SJSA1 (cell line): Measurements from ENCODE around the gene ZNF587B. TPM values are rescaled to one million over a fixed set of nuclear protein-coding genes. Genes with fewer than 3 reads are reported as not detected.
"Not testable (repeated sequence)": the region's sequence is repeated elsewhere in the genome, so short reads cannot be mapped to it uniquely, and the experiment has no call there.

ENCODE experiments used
- DNase-seq, 2 experiments: peaks; one replicate each; pipeline ENCODE4 v3.0.0-alpha.2; 2015 to 2020; ENCODE audit warnings: low spot score in 2 of 2, low read depth in 1 of 2
- H3K27ac ChIP-seq: fragments of 250-450 bp; sonication (Bioruptor Pico); 2 replicates; pipeline ENCODE4 v1.5.1; 2020; ENCODE audit warnings: mild to moderate bottlenecking, moderate library complexity
- H3K27me3 ChIP-seq: fragments of 250-450 bp; sonication (Bioruptor Pico); replicated peaks from 2 replicates; pipeline ENCODE4 v1.5.1; 2020; ENCODE audit warnings: mild to moderate bottlenecking, moderate library complexity
- H3K36me3 ChIP-seq: fragments of 250-450 bp; sonication (Bioruptor Pico); 2 replicates; pipeline ENCODE4 v1.5.1; 2020; ENCODE audit warnings: mild to moderate bottlenecking
- H3K4me1 ChIP-seq: fragments of 250-450 bp; sonication (Bioruptor Pico); replicated peaks from 2 replicates; pipeline ENCODE4 v1.6.1; 2021; ENCODE audit warnings: mild to moderate bottlenecking
- H3K4me3 ChIP-seq: fragments of 250-450 bp; sonication (Bioruptor Pico); 2 replicates; pipeline ENCODE4 v1.5.1; 2020; ENCODE audit warnings: mild to moderate bottlenecking
- H3K9me3 ChIP-seq: fragments of 250-450 bp; sonication (Bioruptor Pico); replicated peaks from 2 replicates; pipeline ENCODE4 v1.5.1; 2020; ENCODE audit warnings: mild to moderate bottlenecking
- total RNA-seq: library from RNA; depleted of rRNA; stranded (reverse); fragments of >200 nt; shearing (Covaris generic); gene quantifications from 2 replicates; pipeline ENCODE4 v1.2.3, GENCODE V29; 2014

ZNF587B gene
- total RNA-seq, 1 experiment from 2014 or later, result 13.6 TPM

DNA sequence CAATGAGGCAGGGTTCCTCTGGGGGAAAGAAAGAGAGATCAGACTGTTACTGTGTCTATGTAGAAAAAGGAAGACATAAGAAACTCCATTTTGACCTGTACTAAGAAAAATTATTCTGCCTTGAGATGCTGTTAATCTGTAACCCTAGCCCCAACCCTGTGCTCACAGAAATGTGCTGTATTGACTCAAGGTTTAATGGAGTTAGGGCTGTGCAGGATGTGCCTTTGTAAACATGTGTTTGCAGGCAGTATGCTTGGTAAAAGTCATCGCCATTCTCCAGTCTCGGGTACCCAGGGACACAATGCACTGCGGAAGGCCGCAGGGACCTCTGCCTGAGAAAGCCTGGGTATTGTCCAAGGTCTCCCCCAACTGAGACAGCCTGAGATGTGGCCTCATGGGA lies 6.5 kb upstream of the ZNF587B start:
- not testable (repeated sequence) for H3K4me3 ChIP-seq, H3K4me1 ChIP-seq, H3K27me3 ChIP-seq, H3K9me3 ChIP-seq, DNase-seq, H3K27ac ChIP-seq
- H3K36me3 ChIP-seq, result peaks cover 22% of the 10 kb centered on the region

- H3K4me3 ChIP-seq, result no peak overlapping the region
- H3K27me3 ChIP-seq, result no peaks in the 10 kb centered on the region
- no peak overlapping the region for H3K27ac ChIP-seq
- no peaks in the 10 kb centered on the region for H3K9me3 ChIP-seq
- no peak for DNase-seq
- peaks cover 21% of the 10 kb centered on the region for H3K36me3 ChIP-seq
- peaks cover 3% of the 10 kb centered on the region; the same call in 1 of the 2 replicates for H3K4me1 ChIP-seq
Measured at GRCh38 chr19:57825511-57825910, 4.6 kb upstream of the ZNF587B start.

DNA sequence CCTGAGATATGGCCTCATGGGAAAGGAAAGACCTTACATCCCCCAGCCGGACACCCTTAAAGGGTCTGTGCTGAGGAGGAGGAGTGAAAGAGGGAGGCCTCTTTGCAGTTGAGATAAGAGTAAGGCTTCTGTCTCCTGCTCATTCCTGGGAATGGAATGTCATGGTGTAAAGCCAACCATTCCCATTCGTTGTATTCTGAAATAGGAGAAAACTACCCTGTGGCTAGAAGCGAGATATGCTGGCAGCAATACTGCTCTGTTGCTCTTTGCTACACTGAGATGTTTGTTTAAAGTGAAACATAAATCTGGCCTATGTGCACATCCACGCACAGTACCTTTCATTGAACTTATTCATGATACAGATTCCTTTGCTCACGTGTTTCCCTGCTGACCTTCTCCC lies 783 bp upstream of the ZNF587B start:
- H3K27ac ChIP-seq, result no peak overlapping the region
- H3K9me3 ChIP-seq, result no peaks in the 10 kb centered on the region
- peaks cover 13% of the 10 kb centered on the region for H3K36me3 ChIP-seq
- H3K4me3 ChIP-seq, result no peak overlapping the region
- H3K27me3 ChIP-seq, result no peaks in the 10 kb centered on the region
- DNase-seq, result no peak
- H3K4me1 ChIP-seq, result no peaks in the 10 kb centered on the region

GRCh38 chr19:57836991-57837390 lies 6.9 kb downstream of the ZNF587B start:
- peaks cover 17% of the 10 kb centered on the region for H3K36me3 ChIP-seq
- not testable (repeated sequence) for DNase-seq, H3K27me3 ChIP-seq, H3K9me3 ChIP-seq, H3K4me3 ChIP-seq, H3K4me1 ChIP-seq, H3K27ac ChIP-seq

DNA sequence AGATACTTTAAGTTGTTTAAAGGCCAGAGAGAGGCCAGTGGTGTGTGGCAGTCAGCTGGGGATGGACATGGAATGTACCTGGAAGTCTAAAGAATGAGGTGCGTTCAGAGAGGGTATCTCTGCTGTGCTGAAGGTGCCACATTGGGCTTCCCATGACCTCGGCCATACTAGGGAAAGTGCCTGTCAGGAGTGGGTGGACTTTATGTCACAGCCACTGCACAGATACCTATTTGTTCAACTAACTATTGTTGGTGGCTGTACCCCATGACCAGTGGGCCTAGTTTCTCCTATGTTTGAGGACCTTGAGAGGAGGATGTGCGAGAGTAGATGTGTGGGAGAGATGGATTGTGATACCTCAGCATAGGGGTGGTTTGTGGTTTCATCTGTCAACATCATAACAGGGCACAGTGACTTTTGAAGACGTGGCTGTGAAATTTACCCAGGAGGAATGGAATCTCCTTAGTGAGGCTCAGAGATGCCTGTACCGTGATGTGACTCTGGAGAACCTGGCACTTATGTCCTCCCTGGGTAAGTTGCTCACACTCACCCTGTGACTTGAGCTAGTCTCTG lies 8.6 kb downstream of the ZNF587B start:
- peaks cover 30% of the 10 kb centered on the region for H3K36me3 ChIP-seq
- H3K27me3 ChIP-seq, H3K9me3 ChIP-seq, H3K4me1 ChIP-seq, H3K27ac ChIP-seq, DNase-seq, H3K4me3 ChIP-seq: not testable (repeated sequence)

DNA sequence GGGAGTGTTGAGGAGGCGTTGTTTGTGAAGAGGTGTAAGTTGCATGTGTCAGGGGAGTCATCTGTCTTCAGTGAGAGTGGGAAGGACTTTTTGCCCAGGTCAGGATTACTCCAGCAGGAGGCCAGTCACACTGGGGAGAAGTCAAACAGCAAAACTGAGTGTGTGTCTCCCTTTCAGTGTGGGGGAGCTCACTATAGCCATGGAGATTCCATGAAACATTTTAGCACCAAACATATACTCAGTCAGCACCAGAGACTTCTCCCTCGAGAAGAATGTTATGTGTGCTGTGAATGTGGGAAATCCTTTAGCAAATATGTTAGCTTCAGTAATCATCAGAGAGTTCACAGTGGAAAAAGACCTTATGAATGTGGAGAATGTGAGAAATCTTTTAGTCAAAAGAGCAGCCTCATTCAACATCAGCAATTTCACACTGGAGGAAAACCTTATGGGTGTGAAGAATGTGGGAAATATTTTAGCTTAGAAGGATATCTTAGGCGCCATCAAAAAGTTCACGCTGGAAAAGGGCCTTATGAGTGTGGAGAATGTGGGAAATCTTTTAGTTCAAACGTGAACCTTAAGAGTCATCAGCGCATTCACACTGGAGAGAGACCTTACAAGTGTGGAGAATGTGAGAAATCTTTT lies 11.1 kb downstream of the ZNF587B start:
- no peak overlapping the region for H3K27ac ChIP-seq
- no peak for DNase-seq
- peaks cover 49% of the 10 kb centered on the region for H3K36me3 ChIP-seq
- no peaks in the 10 kb centered on the region for H3K27me3 ChIP-seq
- H3K4me3 ChIP-seq, result no peak overlapping the region
- no peaks in the 10 kb centered on the region for H3K9me3 ChIP-seq
- no peaks in the 10 kb centered on the region for H3K4me1 ChIP-seq

- not testable (repeated sequence) for H3K9me3 ChIP-seq, H3K4me1 ChIP-seq, H3K27me3 ChIP-seq, H3K27ac ChIP-seq, DNase-seq, H3K4me3 ChIP-seq
- H3K36me3 ChIP-seq, result peaks cover 40% of the 10 kb centered on the region
Measured at GRCh38 chr19:57847164-57847563, 17.1 kb downstream of the ZNF587B start.

GRCh38 chr19:57849162-57849665 lies 19.1 kb downstream of the ZNF587B start:
- not testable (repeated sequence) for H3K4me1 ChIP-seq, H3K9me3 ChIP-seq, H3K27ac ChIP-seq, H3K27me3 ChIP-seq, DNase-seq
- H3K36me3 ChIP-seq, result peaks cover 39% of the 10 kb centered on the region
- peak overlapping the region; percentile 51 for H3K4me3 ChIP-seq

DNA sequence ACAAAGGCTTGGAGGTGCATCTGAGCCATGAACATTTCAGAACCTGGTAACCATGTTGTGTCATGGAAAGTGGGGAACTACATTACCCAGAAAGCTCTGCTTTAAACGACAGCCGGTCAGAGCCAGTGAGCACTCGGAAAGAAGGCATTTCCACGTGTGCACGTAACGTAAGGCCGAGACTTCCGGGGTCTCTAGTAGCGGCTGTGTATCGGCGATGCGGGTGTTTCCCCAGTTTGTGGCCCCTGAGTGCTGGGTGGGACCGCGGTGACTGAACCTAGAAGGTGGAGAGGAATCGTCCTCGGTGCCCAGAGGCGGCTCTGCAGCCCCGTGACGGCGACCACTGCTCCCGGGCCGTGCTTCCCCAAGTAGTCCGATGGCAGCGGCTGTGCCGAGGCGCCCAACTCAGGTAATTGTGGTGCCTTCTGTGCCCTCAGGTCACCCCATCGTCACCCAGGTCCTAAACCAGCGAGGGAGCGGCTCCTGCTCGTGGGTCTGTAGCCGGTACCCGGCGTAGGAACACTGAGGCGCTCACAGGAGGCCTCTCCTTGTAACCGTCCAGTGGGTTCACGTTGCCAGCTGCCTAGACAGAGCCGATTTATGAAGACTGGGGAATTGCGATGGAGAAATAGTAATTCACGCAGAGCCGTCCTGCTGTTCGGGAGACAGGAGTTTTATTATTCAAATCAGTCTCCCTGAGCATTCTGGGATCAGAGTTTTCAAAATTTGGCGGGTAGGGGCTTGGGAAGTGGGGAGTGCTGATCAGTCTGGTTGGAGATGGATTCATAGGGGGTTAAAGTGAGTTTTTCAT lies 19.8 kb downstream of the ZNF587B start, which contains the start of gene ZNF587:
ZNF587 (plus strand) TSS at position 194 of the 808 bp plus-strand sequence; CDS start at position 374, 180 bp downstream.
- Histone ChIP-seq H3K4me3 (peak within 1 kb of the TSS; percentile 51), H3K27ac (peak within 1 kb of the TSS; percentile 44), H3K36me3 (peaks cover 37% of the 10 kb centered on the region)
- not testable (repeated sequence) for H3K27me3 ChIP-seq, H3K4me1 ChIP-seq, H3K9me3 ChIP-seq
- DNase-seq, result peak; percentile 68 to 78

- Histone ChIP-seq H3K27ac (peak overlapping the region; percentile 44), H3K27me3 (no peaks in the 10 kb centered on the region), H3K36me3 (peaks cover 34% of the 10 kb centered on the region), H3K9me3 (no peaks in the 10 kb centered on the region), H3K4me1 (peaks cover 4% of the 10 kb centered on the region; the same call in 1 of the 2 replicates), H3K4me3 (peak overlapping the region; percentile 51)
- DNase-seq, result peak in 1 of 2 experiments; percentile 45
Measured at GRCh38 chr19:57850553-57851017, 20.5 kb downstream of the ZNF587B start.

DNA sequence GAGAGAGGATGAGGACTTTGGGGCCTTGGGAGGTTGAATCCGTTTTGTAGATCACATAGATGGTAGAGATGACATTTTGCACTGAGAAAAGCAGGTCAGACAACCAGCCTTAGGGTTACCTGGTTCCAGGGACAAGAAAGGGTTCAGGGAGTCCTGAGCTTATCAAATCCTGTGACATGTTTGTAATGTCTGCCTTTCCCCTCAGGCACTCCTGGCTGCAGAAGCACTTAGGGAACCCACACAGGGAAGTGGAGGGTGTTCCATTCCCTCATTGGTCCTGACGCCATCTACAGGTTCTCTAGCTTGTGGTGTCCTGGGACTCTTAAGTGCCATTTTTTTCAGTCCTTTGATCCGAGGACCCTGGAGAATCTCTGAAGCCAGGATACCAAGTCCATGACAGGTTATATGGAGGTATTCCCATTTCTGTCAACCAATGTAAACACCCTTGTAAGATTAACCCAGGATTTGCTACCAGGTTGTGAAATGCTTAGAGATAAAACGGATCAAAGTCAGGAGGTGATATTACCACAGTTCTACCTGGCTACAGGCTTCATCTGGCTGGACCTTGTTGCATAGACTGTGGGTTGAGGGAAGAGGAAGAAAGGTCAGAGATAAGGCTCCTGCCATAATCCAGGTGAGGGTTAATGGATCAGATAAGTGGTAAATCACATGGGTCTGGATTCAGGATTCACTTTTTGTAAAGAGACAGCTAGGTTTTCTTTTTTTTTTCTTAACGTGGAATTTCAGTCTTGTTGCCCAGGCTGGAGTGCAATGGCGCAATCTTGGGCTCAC lies 21.9 kb downstream of the ZNF587B start:
- not testable (repeated sequence) for H3K4me1 ChIP-seq, H3K9me3 ChIP-seq, H3K4me3 ChIP-seq, H3K27me3 ChIP-seq, H3K27ac ChIP-seq, DNase-seq
- peaks cover 43% of the 10 kb centered on the region for H3K36me3 ChIP-seq

DNA sequence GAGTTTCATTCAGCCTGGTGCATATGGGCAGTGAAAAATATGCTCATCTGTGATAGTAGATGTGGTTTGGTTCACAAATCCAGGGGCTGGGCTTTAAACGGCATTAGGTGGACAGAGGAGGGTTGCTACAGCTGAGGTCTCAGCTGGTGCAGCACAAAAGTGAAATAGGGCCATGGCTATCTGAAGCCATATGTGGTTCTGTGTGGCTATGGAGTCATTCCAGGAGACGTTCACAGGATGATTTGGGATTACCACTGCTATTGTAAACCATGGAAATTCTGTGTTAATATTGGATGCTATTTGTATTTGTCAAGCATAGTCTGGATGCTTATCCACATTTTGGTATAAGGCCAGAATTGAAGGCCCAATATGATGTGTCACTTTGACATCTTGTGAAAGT lies 24.0 kb downstream of the ZNF587B start:
- H3K36me3 ChIP-seq, result peaks cover 52% of the 10 kb centered on the region
- not testable (repeated sequence) for H3K4me1 ChIP-seq, H3K27ac ChIP-seq, H3K4me3 ChIP-seq, DNase-seq, H3K27me3 ChIP-seq, H3K9me3 ChIP-seq

- not testable (repeated sequence) for H3K4me3 ChIP-seq, H3K9me3 ChIP-seq, H3K4me1 ChIP-seq, DNase-seq, H3K27me3 ChIP-seq, H3K27ac ChIP-seq
- H3K36me3 ChIP-seq, result peaks cover 73% of the 10 kb centered on the region
Measured at GRCh38 chr19:57862351-57862750, 32.3 kb downstream of the ZNF587B start.
